Gastrocnemius medialis (tissue), 4 donors: ENCODE results near the gene KTN1. TPM values are rescaled to one million over a fixed set of nuclear protein-coding genes. Genes with fewer than 3 reads are reported as not detected.

Source experiments
- ATAC-seq, 2 donors: fragments of 150-250 bp; one replicate each; pipeline ENCODE4 v1.9.1; 2016
- DNase-seq, 2 donors: peaks; one replicate each; pipeline ENCODE4 v3.0.0-alpha.2; 2019
- H3K27ac ChIP-seq, 4 donors: fragments of 200-600 bp; sonication (generic); 1 replicate in 1 of 4; 2 replicates in 3 of 4; pipeline ENCODE4 v1.5.1; 2016 to 2018; ENCODE audit warnings: mild to moderate bottlenecking in 2 of 4, moderate library complexity in 1 of 4
- H3K27me3 ChIP-seq, 3 donors: fragments of 200-600 bp; sonication (generic) in 2 of 3; 1 replicate in 1 of 3; 2 replicates in 2 of 3; pipeline versions ENCODE4 v1.5.1 to v1.6.0; 2016 to 2019; ENCODE audit warnings: mild to moderate bottlenecking in 1 of 3, moderate library complexity in 1 of 3
- H3K36me3 ChIP-seq, 2 donors: fragments of 200-600 bp; sonication (generic) in 1 of 2; one replicate each; pipeline ENCODE4 v1.5.1; 2017 to 2018
- H3K4me1 ChIP-seq, 2 donors: fragments of 200-600 bp; sonication (generic) in 1 of 2; one replicate each; pipeline ENCODE4 v1.5.1; 2016 to 2017; ENCODE audit warnings: mild to moderate bottlenecking in 2 of 2
- H3K4me3 ChIP-seq, 4 donors: fragments of 200-600 bp; sonication (generic) in 3 of 4; 1 replicate in 1 of 4; 2 replicates in 3 of 4; pipeline ENCODE4 v1.5.1; 2016 to 2019; ENCODE audit warnings: mild to moderate bottlenecking in 2 of 4
- H3K9me3 ChIP-seq, 3 donors: fragments of 200-600 bp; sonication (generic) in 2 of 3; 1 replicate in 1 of 3; 2 replicates in 2 of 3; pipeline ENCODE4 v1.5.1; 2016 to 2019
- CTCF ChIP-seq, 5 experiments: fragments of 450-650 bp in 3 of 5; fragments of 200-600 bp in 2 of 5; sonication (generic) in 2 of 5; IDR thresholded peaks in 4 of 5; conservative IDR thresholded peaks in 1 of 5; 1 replicate in 4 of 5; 2 replicates in 1 of 5; pipeline ENCODE4 v1.5.1; 2016 to 2019; ENCODE audit warnings: antibody characterized with exemption in 5 of 5, mild to moderate bottlenecking in 3 of 5, moderate library complexity in 3 of 5
- POLR2A ChIP-seq, 2 donors: fragments of 450-650 bp; IDR thresholded peaks; one replicate each; pipeline ENCODE4 v1.6.1; 2017; ENCODE audit warnings: antibody characterized with exemption in 2 of 2, mild to moderate bottlenecking in 2 of 2, moderate library complexity in 2 of 2
- in situ Hi-C, 4 donors: fragments of 200-750 bp; cut with MboI; loops; one replicate each; pipeline versions ENCODE4 v1.15.0 to v1.8.0; 2017; ENCODE audit warnings: low sequenced_read_pairs in 4 of 4
- intact Hi-C: fragments of 100-400 bp; cut with DNase I; formaldehyde crosslinking; loops from one replicate; pipeline ENCODE4 v1.15.1; 2023; ENCODE audit warnings: low total_unique reads
- total RNA-seq, 4 donors: library from RNA; depleted of rRNA; stranded (reverse); fragments of >200 nt; gene quantifications; one replicate each; pipeline versions ENCODE4 v1.1.0 to v1.2.3, GENCODE V29; 2016

The KTN1 gene
- total RNA-seq, 4 donors from 2014 or later, result 256 to 373 (median 327) TPM

- Histone ChIP-seq H3K27ac (no peak overlapping the region), H3K4me3 (no peak overlapping the region), H3K27me3 (no peaks in the 10 kb centered on the region), H3K9me3 (no peaks in the 10 kb centered on the region), H3K4me1 (no peaks in the 10 kb centered on the region), H3K36me3 (no peaks in the 10 kb centered on the region)
- no peak for ATAC-seq
- in situ Hi-C loops, result loop anchor here in 2 of 4 donors (25.0 kb wide), 2 partner anchors 615 to 740 kb away; no protein-coding TSS in a partner anchor
- intact Hi-C loops, result no loop called here
- TF ChIP-seq CTCF (IDR thresholded peaks at IDR 0.05 in 4 of 5, conservative IDR thresholded peaks at IDR 0.05 in 1 of 5) (no peak), POLR2A (IDR thresholded peaks at IDR 0.05) (no peak)
- DNase-seq, result no peak
Observed at GRCh38 chr14:55722054-55722453, 142.0 kb downstream of the KTN1 start.

GRCh38 chr14:55724736-55725135, 144.7 kb downstream of the KTN1 start:
- Histone ChIP-seq H3K27ac (no peak overlapping the region), H3K4me3 (no peak overlapping the region), H3K9me3 (no peaks in the 10 kb centered on the region), H3K4me1 (no peaks in the 10 kb centered on the region), H3K27me3 (no peaks in the 10 kb centered on the region), H3K36me3 (no peaks in the 10 kb centered on the region)
- TF ChIP-seq CTCF (IDR thresholded peaks at IDR 0.05 in 4 of 5, conservative IDR thresholded peaks at IDR 0.05 in 1 of 5), result no peak
- no peak for TF ChIP-seq POLR2A (IDR thresholded peaks at IDR 0.05)
- ATAC-seq (no peak), DNase-seq (no peak)
- intact Hi-C loops (no loop called here), in situ Hi-C loops (loop anchor here in 2 of 4 donors (25.0 kb wide), 2 partner anchors 613 to 738 kb away; no protein-coding TSS in a partner anchor)

- in situ Hi-C loops (loop anchor here in 1 of 4 donors (10.0 kb wide), 1 partner anchor 614 kb away; no protein-coding TSS in a partner anchor), intact Hi-C loops (no loop called here)
- no peak overlapping the region for H3K4me3 ChIP-seq
- no peak for TF ChIP-seq CTCF (IDR thresholded peaks at IDR 0.05 in 4 of 5, conservative IDR thresholded peaks at IDR 0.05 in 1 of 5)
- no peak for TF ChIP-seq POLR2A (IDR thresholded peaks at IDR 0.05)
- no peaks in the 10 kb centered on the region for H3K4me1 ChIP-seq
- no peaks in the 10 kb centered on the region for H3K27me3 ChIP-seq
- no peak overlapping the region for H3K27ac ChIP-seq
- no peaks in the 10 kb centered on the region for H3K9me3 ChIP-seq
- ATAC-seq, result no peak
- no peak for DNase-seq
- no peaks in the 10 kb centered on the region for H3K36me3 ChIP-seq
Observed at GRCh38 chr14:55730592-55731310, 150.7 kb downstream of the KTN1 start.

GRCh38 chr14:55731311-55731872, 151.4 kb downstream of the KTN1 start:
- no peaks in the 10 kb centered on the region for H3K9me3 ChIP-seq
- in situ Hi-C loops (loop anchor here in 1 of 4 donors (10.0 kb wide), 1 partner anchor 613 kb away; no protein-coding TSS in a partner anchor), intact Hi-C loops (no loop called here)
- ATAC-seq, result no peak
- no peak for TF ChIP-seq POLR2A (IDR thresholded peaks at IDR 0.05)
- TF ChIP-seq CTCF (IDR thresholded peaks at IDR 0.05 in 4 of 5, conservative IDR thresholded peaks at IDR 0.05 in 1 of 5), result no peak
- no peak for DNase-seq
- H3K36me3 ChIP-seq, result no peaks in the 10 kb centered on the region
- H3K27me3 ChIP-seq, result no peaks in the 10 kb centered on the region
- no peaks in the 10 kb centered on the region for H3K4me1 ChIP-seq
- no peak overlapping the region for H3K4me3 ChIP-seq
- H3K27ac ChIP-seq, result no peak overlapping the region
